ENCODE measurements around the gene NUDT14.

The NUDT14 gene

DNA sequence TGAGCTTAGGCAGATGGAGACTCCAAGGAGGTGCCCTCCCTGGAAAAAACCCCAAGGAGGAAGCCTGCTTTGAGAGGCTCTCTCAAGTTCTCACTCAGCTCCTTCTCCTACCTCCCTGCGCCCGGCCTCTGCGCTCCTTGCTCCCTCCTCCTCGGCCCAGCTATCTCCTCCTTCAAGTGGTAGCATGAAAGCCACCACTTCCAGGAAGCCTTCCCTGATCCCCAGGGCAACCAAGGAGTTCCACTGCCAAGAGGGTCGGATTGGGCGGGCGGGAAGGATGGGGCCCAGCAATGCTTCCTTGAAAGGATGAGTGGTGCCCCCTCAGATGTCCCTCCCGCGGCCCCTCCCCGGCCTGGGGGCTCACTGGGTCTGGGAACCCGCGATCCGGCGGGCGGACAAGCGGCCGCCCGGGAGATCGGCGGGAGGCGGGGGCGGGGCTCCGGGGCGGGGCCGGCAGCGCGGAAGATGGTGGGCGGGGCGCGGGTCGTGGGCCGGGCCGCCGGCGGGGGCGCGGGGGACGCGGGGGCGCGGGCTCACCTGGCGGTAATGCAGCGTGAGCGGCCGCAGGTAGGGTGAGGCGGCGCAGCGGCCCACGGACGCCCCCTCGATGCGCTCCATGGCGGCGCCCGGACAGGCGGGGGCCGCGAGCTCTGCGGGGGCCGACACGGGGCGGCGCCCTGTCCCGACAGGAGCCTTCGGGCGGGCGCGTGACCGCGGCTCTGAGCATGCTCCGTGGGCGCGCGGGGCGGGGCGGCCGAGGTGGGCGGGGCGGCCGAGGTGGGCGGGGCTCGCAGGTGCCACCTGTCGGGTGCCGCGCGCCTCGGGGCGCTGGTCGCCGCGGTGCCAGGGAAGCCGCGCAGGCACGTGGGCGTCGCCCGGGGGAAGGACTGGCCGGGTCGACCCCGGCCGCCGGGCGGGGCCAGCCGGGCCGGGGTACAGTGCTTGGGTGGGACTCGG is at the start of gene NUDT14:
NUDT14 (minus strand) TSS at position 721 of the 957 bp plus-strand sequence; CDS start at position 618, 103 bp downstream.
- peak; percentile 16 to 38 for DNase-seq

DNA sequence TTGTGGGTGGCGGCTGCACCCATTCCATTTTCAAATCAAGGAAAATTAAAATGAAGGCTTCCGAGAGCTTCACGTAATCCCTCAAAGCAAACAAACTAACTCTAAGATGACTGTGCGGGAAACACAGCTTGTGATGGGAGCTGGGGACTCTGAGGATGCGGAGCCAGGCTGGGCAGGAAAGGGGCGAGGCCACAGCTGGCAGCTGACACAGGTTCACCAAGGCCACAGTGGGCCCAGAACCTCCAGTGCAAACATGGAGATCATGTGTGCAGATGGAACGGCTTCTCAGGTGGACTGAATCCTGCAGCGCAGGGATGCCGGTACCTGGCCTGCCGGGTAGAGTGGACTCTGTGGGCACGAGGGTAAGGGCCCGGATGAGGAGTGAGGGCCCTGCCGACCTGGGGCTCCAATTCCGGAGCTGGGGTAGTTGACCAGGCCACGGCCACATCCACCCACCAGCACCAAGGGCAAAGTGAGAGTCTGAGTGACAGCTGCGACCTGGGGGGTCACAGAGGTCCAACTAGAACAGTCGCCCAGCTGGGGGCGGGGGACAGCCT is 48.1 kb upstream of the NUDT14 start:
- DNase-seq, result no peak

- no peak for DNase-seq
Measured at GRCh38 chr14:105228562-105228961, 47.5 kb upstream of the NUDT14 start.

- no peak for DNase-seq
Measured at GRCh38 chr14:105227346-105227745, 46.2 kb upstream of the NUDT14 start.

GRCh38 chr14:105226198-105226597 is 45.1 kb upstream of the NUDT14 start:
- no peak for DNase-seq

DNA sequence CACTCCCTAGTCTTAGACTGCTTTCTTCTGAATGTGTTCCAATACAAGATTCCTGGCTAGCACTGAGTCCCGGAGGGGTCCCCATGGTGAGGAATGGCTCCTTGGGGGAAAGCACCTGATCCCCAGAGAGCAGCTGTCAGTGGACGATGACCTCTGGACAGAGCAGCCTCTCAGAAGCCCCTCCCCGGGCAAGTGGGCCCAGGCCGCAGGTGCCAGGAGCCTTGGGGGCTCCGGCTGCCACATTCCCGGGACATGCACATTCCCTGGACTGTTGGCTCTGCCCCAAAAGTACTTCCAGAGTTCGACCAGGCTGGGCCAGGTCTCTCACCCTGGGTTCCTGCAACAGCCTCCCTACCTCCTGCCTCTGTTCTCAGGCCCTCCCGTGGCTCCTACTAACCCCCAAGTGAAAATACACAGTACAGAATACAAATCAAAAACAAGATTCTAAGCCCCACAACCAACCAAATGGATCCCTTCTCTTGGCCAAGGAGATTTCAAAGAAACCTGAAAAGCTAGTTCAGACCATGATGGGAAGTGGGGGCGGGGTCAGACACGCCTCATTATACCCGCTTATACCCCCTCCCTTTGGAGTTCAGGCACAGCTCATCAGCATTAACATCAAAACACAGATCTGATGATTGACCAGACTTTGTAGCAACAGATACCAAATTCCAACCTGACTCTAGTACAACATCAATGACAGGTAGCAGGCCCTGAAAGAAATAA is 43.9 kb upstream of the NUDT14 start:
- DNase-seq, result no peak

DNA sequence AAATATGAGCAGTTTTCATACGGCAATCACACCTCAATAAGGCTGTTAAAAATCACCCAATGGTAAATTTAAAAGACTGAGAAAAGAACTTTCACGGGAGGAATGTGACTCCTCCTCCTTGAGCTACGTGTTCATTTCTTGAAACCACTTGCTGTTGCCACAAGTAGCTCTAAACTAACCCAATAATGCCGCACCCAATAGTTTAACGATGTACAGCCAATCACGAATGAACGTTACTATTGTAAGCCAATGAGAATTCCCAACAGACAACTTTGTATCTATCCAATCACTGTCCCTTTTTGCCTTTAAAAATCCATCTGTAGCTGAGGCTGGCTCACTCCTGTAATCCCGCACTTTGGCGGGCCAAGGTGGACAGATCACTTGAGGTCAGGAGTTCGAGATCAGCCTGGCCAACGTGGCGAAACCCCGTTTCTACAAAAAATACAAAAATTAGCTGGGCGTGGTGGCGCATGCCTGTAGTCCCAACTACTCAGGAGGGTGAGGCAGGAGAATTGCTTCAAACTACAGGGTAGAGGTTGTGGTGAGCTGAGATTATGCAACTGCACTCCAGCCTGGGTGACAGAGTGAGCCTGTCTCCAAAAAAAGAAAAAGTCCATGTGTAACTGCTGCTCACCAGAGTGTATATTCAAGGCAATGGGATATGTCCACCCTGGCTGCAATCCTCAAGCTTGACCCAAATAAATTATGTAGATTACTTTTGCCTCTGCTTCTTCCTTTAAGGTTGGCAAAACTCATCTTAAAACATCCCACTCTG is 42.8 kb upstream of the NUDT14 start:
- DNase-seq, result no peak

DNA sequence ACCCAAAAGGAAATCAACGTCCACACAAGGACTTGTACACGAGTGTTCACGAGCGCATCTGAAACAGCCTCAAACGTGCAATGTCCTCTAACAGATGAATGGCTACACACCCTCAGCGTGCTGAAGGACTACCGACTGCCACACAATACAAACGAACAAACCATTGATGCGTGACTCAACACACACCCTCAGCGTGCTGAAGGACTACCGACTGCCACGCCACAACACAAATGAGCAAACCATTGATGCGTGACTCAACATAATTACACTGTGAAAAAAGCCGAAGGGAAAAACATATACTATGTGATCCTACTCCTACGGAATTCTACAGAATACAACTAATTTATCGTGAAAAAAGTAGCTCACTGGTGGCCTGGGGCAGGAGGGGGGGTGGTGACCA is 42.1 kb upstream of the NUDT14 start:
- DNase-seq, result no peak

- no peak for DNase-seq
Measured at GRCh38 chr14:105221598-105222178, 40.6 kb upstream of the NUDT14 start.

GRCh38 chr14:105220699-105221597 is 39.8 kb upstream of the NUDT14 start:
- no peak for DNase-seq

- no peak for DNase-seq
Measured at GRCh38 chr14:105219753-105220152, 38.6 kb upstream of the NUDT14 start.

- DNase-seq, result no peak
Measured at GRCh38 chr14:105219043-105219612, 38.0 kb upstream of the NUDT14 start.

- no peak for DNase-seq
Measured at GRCh38 chr14:105218611-105219010, 37.5 kb upstream of the NUDT14 start.

DNA sequence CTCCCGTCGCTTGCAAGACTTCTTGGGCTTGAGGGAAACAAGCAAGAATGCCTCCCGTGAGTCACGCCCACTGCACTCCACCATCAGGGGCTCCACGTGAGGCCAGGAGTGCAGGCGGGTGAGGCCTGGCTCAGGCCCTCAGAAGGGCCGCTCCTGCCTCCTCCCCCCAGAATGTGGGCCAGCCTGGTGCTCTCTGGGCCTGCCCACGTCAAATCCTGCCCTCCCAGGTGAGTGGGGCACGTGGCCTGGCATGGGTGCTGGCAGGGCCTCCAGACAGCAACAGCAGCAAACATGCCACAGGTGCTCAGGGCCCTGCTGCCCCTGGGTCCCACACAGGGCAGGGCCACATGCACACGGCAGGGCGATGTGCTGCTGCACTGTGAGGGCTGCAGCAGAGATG is 36.7 kb upstream of the NUDT14 start:
- no peak for DNase-seq

DNA sequence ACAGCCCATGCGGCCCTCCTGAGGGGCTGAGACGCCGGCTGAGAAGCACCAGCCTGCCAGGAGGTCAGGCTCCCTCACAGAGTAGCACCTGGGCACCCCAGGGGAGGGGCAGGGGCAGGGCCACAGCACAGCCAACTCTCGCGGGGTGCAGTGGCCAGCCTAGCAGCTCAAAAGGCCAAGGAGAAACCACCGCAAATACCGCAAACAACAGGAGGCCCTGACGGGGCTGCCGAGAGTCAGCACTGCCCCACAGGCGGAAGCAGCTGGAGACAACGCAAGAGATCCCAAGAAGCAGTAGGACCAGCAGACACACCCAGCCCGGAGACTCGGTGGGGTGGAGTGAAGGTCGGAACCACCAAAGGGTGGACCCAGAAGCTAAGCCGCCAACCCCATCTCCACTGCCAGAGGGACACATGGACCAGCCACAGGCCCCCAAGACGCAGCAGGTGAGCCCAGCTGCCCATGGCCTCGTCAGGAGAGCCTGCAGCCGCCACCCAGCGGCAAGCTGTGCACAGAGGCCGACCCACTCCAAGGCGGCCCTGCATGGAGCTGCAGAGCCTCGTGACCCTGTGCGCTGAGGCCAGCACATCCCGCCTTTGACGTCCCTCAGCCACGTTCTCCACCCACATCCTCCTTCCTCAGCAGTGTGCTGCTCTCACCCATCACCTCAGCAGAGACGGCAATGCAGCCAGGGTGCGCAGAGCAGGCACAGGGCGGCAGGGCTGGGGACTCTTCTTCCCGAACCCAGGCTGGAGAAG is 35.6 kb upstream of the NUDT14 start:
- DNase-seq, result no peak

DNA sequence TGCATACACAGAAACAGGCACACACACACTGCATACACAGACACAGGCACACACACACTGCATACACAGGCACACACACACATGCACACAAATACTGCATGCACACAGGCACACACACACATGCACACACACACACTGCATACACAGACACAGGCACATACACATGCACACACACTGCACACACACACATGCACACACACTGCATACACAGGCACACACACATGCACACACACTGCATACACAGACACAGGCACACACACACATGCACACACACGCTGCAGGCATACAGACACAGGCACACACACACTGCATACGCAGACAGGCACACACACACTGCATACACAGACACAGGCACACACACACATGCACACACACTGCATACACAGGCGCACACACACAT is 34.5 kb upstream of the NUDT14 start:
- DNase-seq, result no peak

- DNase-seq, result no peak
Measured at GRCh38 chr14:105214324-105214915, 33.3 kb upstream of the NUDT14 start.

GRCh38 chr14:105213361-105213760 is 32.2 kb upstream of the NUDT14 start:
- DNase-seq, result no peak

- DNase-seq, result no peak
Measured at GRCh38 chr14:105212541-105213300, 31.6 kb upstream of the NUDT14 start.

Data from Kasumi-1 (cell line).